Hepatocyte (in vitro differentiated cells): ENCODE results near the gene NUDC. TPM values are rescaled to one million over a fixed set of nuclear protein-coding genes. Genes with fewer than 3 reads are reported as not detected.

Experiments used
- DNase-seq: peaks from one replicate; pipeline ENCODE4 v3.0.0-alpha.2; 2016; ENCODE audit warnings: low spot score
- H2AFZ ChIP-seq: fragments of 200-600 bp; sonication (generic); 2 replicates; pipeline ENCODE4 v1.6.0; 2016; ENCODE audit warnings: antibody characterized with exemption, mild to moderate bottlenecking
- H3K27ac ChIP-seq: fragments of 200-600 bp; sonication (generic); 2 replicates; pipeline ENCODE4 v1.5.1; 2016; ENCODE audit warnings: mild to moderate bottlenecking
- H3K27me3 ChIP-seq: fragments of 200-600 bp; sonication (generic); 2 replicates; pipeline ENCODE4 v1.6.1; 2016
- H3K36me3 ChIP-seq: fragments of 200-600 bp; sonication (generic); replicated peaks from 2 replicates; pipeline ENCODE4 v1.5.1; 2016; ENCODE audit warnings: low read depth; ENCODE audit not compliant: insufficient read depth
- H3K4me1 ChIP-seq: fragments of 200-600 bp; sonication (generic); 2 replicates; pipeline ENCODE4 v1.5.1; 2016; ENCODE audit warnings: mild to moderate bottlenecking, moderate library complexity; ENCODE audit not compliant: insufficient read depth
- H3K4me2 ChIP-seq: fragments of 200-600 bp; sonication (generic); 2 replicates; pipeline ENCODE4 v1.6.0; 2016
- H3K4me3 ChIP-seq: fragments of 200-600 bp; sonication (generic); 2 replicates; pipeline ENCODE4 v1.5.1; 2016; ENCODE audit warnings: mild to moderate bottlenecking
- H3K79me2 ChIP-seq: fragments of 200-600 bp; sonication (generic); 2 replicates; pipeline ENCODE4 v1.6.0; 2017; ENCODE audit warnings: mild to moderate bottlenecking
- H3K9me2 ChIP-seq: fragments of 200-600 bp; sonication (generic); replicated peaks from 2 replicates; pipeline ENCODE4 v1.6.0; 2017; ENCODE audit warnings: mild to moderate bottlenecking; ENCODE audit not compliant: insufficient read depth
- H3K9me3 ChIP-seq: fragments of 200-600 bp; sonication (generic); 2 replicates; pipeline ENCODE4 v1.5.1; 2016; ENCODE audit warnings: low read depth, mild to moderate bottlenecking
- H4K20me1 ChIP-seq: fragments of 200-600 bp; sonication (generic); 2 replicates; pipeline ENCODE4 v1.6.0; 2016; ENCODE audit warnings: mild to moderate bottlenecking; ENCODE audit not compliant: insufficient read depth, poor library complexity, severe bottlenecking
- CTCF ChIP-seq: fragments of 200-600 bp; sonication (generic); IDR thresholded peaks from 2 replicates; pipeline ENCODE4 v1.5.1; 2016; ENCODE audit warnings: antibody characterized with exemption, mild to moderate bottlenecking; ENCODE audit not compliant: poor library complexity
- EZH2 ChIP-seq: fragments of 200-600 bp; sonication (generic); IDR thresholded peaks from 2 replicates; pipeline ENCODE4 v1.6.1; 2016; ENCODE audit warnings: antibody characterized with exemption, mild to moderate bottlenecking, borderline replicate concordance
- EZH2phosphoT487 ChIP-seq: fragments of 200-600 bp; sonication (generic); IDR thresholded peaks from one replicate; pipeline ENCODE4 v1.6.1; 2018; ENCODE audit warnings: antibody characterized with exemption, mild to moderate bottlenecking, low read depth, moderate library complexity; ENCODE audit not compliant: unreplicated experiment, severe bottlenecking
- WGBS: methylation state at CpG from one replicate; pipeline ENCODE4 v1.1.6; 2016; ENCODE audit warnings: low lambda C conversion rate; ENCODE audit errors: missing lambda C conversion rate; 5-methylcytosine and 5-hydroxymethylcytosine counted together
- polyA plus RNA-seq: library from polyadenylated mRNA; unstranded; fragments of >200 nt; fragmentation: Nextera tagmentation; extraction: Ambion mirVana; gene quantifications from 2 replicates; pipeline ENCODE4 v1.2.1, GENCODE V29; 2016
- total RNA-seq: library from RNA; depleted of rRNA; stranded (reverse); fragments of >200 nt; gene quantifications from 2 replicates; pipeline ENCODE4 v1.2.3, GENCODE V29; 2014

NUDC gene
- total and polyA plus RNA-seq, 2 experiments from 2014 or later = 34.4 to 127 TPM

- 2% methylated on average over 58 of the region's 86 CpGs for WGBS
- TF ChIP-seq EZH2phosphoT487 (peak; percentile 16), EZH2 (peak; percentile 78), CTCF (peak; percentile 4)
- no peaks in the 10 kb centered on the region for H3K9me2 ChIP-seq
- H3K9me3 ChIP-seq = no peaks in the 10 kb centered on the region
- H3K79me2 ChIP-seq = peaks cover 40% of the 10 kb centered on the region
- H3K4me2 ChIP-seq = peak within 1 kb of the TSS; percentile 77
- H3K36me3 ChIP-seq = no peaks in the 10 kb centered on the region
- H2AFZ ChIP-seq = peak within 1 kb of the TSS; percentile 92
- peaks cover 14% of the 10 kb centered on the region for H3K27me3 ChIP-seq
- H3K27ac ChIP-seq = peak within 1 kb of the TSS; percentile 88
- H3K4me3 ChIP-seq = peak within 1 kb of the TSS; percentile 88
- peak; percentile 94 for DNase-seq
- peaks cover 5% of the 10 kb centered on the region for H3K4me1 ChIP-seq
- no peaks in the 10 kb centered on the region for H4K20me1 ChIP-seq
Measured at GRCh38 chr1:26959722-26960624, 38.4 kb downstream of the NUDC start, which contains the start of gene KDF1. KDF1 (minus strand) TSS chr1:26960468; CDS start chr1:26952380, 8,088 bp downstream.

GRCh38 chr1:26960625-26960966 lies 39.1 kb downstream of the NUDC start:
- Histone ChIP-seq H3K9me3 (no peaks in the 10 kb centered on the region), H3K4me2 (peak overlapping the region; percentile 77), H4K20me1 (no peaks in the 10 kb centered on the region), H2AFZ (peak overlapping the region; percentile 56), H3K36me3 (no peaks in the 10 kb centered on the region), H3K27ac (peak overlapping the region; percentile 73), H3K79me2 (peaks cover 40% of the 10 kb centered on the region), H3K4me1 (peaks cover 5% of the 10 kb centered on the region), H3K9me2 (no peaks in the 10 kb centered on the region), H3K4me3 (peak overlapping the region; percentile 7), H3K27me3 (peaks cover 14% of the 10 kb centered on the region)
- TF ChIP-seq EZH2 = no peak
- TF ChIP-seq EZH2phosphoT487 = no peak
- TF ChIP-seq CTCF = no peak
- DNase-seq = no peak
- 0% methylated on average over 3 of the region's 3 CpGs for WGBS

GRCh38 chr1:26961826-26962225 lies 40.3 kb downstream of the NUDC start:
- TF ChIP-seq CTCF = no peak
- TF ChIP-seq EZH2phosphoT487 = no peak
- no peak for TF ChIP-seq EZH2
- H3K79me2 ChIP-seq = peaks cover 30% of the 10 kb centered on the region
- H3K27me3 ChIP-seq = peaks cover 14% of the 10 kb centered on the region
- no peak for DNase-seq
- no peak overlapping the region for H3K4me3 ChIP-seq
- H3K9me2 ChIP-seq = no peaks in the 10 kb centered on the region
- no peak overlapping the region for H3K4me2 ChIP-seq
- H3K27ac ChIP-seq = peak overlapping the region; percentile 73
- peaks cover 5% of the 10 kb centered on the region for H3K4me1 ChIP-seq
- no peaks in the 10 kb centered on the region for H3K9me3 ChIP-seq
- H3K36me3 ChIP-seq = no peaks in the 10 kb centered on the region
- 71% methylated on average over 3 of the region's 3 CpGs for WGBS
- H2AFZ ChIP-seq = no peak overlapping the region
- H4K20me1 ChIP-seq = no peaks in the 10 kb centered on the region
